Mesenchymal stem cell (in vitro differentiated cells and primary cell): ENCODE data around the gene ZYG11A.

ENCODE experiments used
- DNase-seq: peaks from one replicate; pipeline ENCODE4 v3.0.0-alpha.2; 2013
- H2AFZ ChIP-seq: one replicate; pipeline ENCODE4 v1.6.1; 2013; ENCODE audit warnings: low read depth, mild to moderate bottlenecking, control low read depth, inconsistent platforms, low read length, moderate library complexity
- H2AK5ac ChIP-seq: 2 replicates; pipeline ENCODE4 v1.6.1; 2013; ENCODE audit warnings: low read length, moderate library complexity, mild to moderate bottlenecking, inconsistent platforms; ENCODE audit not compliant: severe bottlenecking
- H2BK120ac ChIP-seq: one replicate; pipeline ENCODE4 v1.6.1; 2013; ENCODE audit warnings: low read depth, mild to moderate bottlenecking, inconsistent platforms, low read length, moderate library complexity
- H2BK12ac ChIP-seq, 2 experiments: one replicate each; pipeline ENCODE4 v1.6.1; 2013; ENCODE audit warnings: inconsistent platforms in 2 of 2, low read length in 2 of 2, mild to moderate bottlenecking in 2 of 2, moderate library complexity in 2 of 2, control low read depth in 1 of 2
- H2BK15ac ChIP-seq: one replicate; pipeline ENCODE4 v1.6.1; 2013; ENCODE audit warnings: mild to moderate bottlenecking, low read depth, inconsistent platforms; ENCODE audit not compliant: poor library complexity, severe bottlenecking
- H2BK5ac ChIP-seq: 2 replicates; pipeline ENCODE4 v1.6.1; 2013; ENCODE audit warnings: low read depth, mild to moderate bottlenecking, low read length, control low read depth, inconsistent platforms; ENCODE audit not compliant: poor library complexity, severe bottlenecking
- H3K14ac ChIP-seq, 2 experiments: one replicate each; pipeline ENCODE4 v1.6.1; 2013; ENCODE audit warnings: inconsistent platforms in 2 of 2, low read length in 2 of 2, control low read depth in 1 of 2, mild to moderate bottlenecking in 1 of 2, moderate library complexity in 1 of 2
- H3K18ac ChIP-seq, 2 experiments: one replicate each; pipeline ENCODE4 v1.6.1; 2013; ENCODE audit warnings: inconsistent platforms in 2 of 2, low read length in 2 of 2, control low read depth in 1 of 2, low read depth in 1 of 2, mild to moderate bottlenecking in 1 of 2
- H3K23ac ChIP-seq, 2 experiments: one replicate each; pipeline ENCODE4 v1.6.1; 2013; ENCODE audit warnings: inconsistent platforms in 2 of 2, low read length in 2 of 2, mild to moderate bottlenecking in 2 of 2, moderate library complexity in 2 of 2, control low read depth in 1 of 2
- H3K27ac ChIP-seq: 2 replicates; pipeline ENCODE4 v1.5.1; 2013; ENCODE audit warnings: mild to moderate bottlenecking, moderate library complexity, low read length, control low read depth, inconsistent platforms; ENCODE audit not compliant: poor library complexity, severe bottlenecking
- H3K27me3 ChIP-seq, 2 experiments: 2 replicates each; pipeline versions ENCODE4 v1.6.1 to v1.7.0; 2013; ENCODE audit warnings: low read length in 2 of 2, mild to moderate bottlenecking in 2 of 2, moderate library complexity in 2 of 2, control low read depth in 1 of 2, inconsistent platforms in 1 of 2; ENCODE audit not compliant: control insufficient read depth in 1 of 2, insufficient read depth in 1 of 2
- H3K36me3 ChIP-seq, 2 experiments: 2 replicates each; pipeline versions ENCODE4 v1.6.1 to v1.7.0; 2013; ENCODE audit warnings: low read length in 2 of 2, control low read depth in 1 of 2, inconsistent platforms in 1 of 2, low read depth in 1 of 2, mild to moderate bottlenecking in 1 of 2; ENCODE audit not compliant: insufficient read depth in 2 of 2, control insufficient read depth in 1 of 2
- H3K4ac ChIP-seq, 2 experiments: one replicate each; pipeline ENCODE4 v1.6.1; 2013; ENCODE audit warnings: inconsistent platforms in 2 of 2, low read length in 2 of 2, mild to moderate bottlenecking in 2 of 2, moderate library complexity in 2 of 2, control low read depth in 1 of 2, low read depth in 1 of 2
- H3K4me1 ChIP-seq: 2 replicates; pipeline ENCODE4 v1.6.1; 2013; ENCODE audit warnings: low read depth, low read length, control low read depth; ENCODE audit not compliant: control insufficient read depth, insufficient read depth
- H3K4me2 ChIP-seq: 2 replicates; pipeline ENCODE4 v1.6.1; 2013; ENCODE audit warnings: low read length, mild to moderate bottlenecking, inconsistent platforms; ENCODE audit not compliant: poor library complexity, severe bottlenecking
- H3K4me3 ChIP-seq, 2 experiments: 2 replicates each; pipeline versions ENCODE4 v1.5.1 to v1.7.0; 2013; ENCODE audit warnings: low read length in 2 of 2, mild to moderate bottlenecking in 2 of 2, control low read depth in 1 of 2, low read depth in 1 of 2; ENCODE audit not compliant: insufficient read depth in 1 of 2
- H3K79me1 ChIP-seq: replicated peaks from 2 replicates; pipeline ENCODE4 v1.6.1; 2013; ENCODE audit warnings: mild to moderate bottlenecking, control low read depth, low read length, inconsistent platforms; ENCODE audit not compliant: poor library complexity, severe bottlenecking
- H3K9ac ChIP-seq: 2 replicates; pipeline ENCODE4 v1.7.0; 2013; ENCODE audit warnings: mild to moderate bottlenecking, low read length, moderate library complexity
- H3K9me3 ChIP-seq: 2 replicates; pipeline ENCODE4 v1.7.0; 2013; ENCODE audit warnings: mild to moderate bottlenecking, low read length; ENCODE audit not compliant: control insufficient read depth
- H4K8ac ChIP-seq: one replicate; pipeline ENCODE4 v1.6.1; 2013; ENCODE audit warnings: inconsistent platforms, mild to moderate bottlenecking, low read length, moderate library complexity
- H4K91ac ChIP-seq: one replicate; pipeline ENCODE4 v1.6.1; 2013; ENCODE audit warnings: mild to moderate bottlenecking, low read length, inconsistent platforms
- WGBS: methylation state at CpG from one replicate; pipeline ENCODE4 v1.1.7; 2013; ENCODE audit warnings: mixed read lengths; 5-methylcytosine and 5-hydroxymethylcytosine counted together

The ZYG11A gene

GRCh38 chr1:52906135-52906603 is 63.6 kb downstream of the ZYG11A start:
- Histone ChIP-seq H2BK120ac (no peak overlapping the region), H3K27ac (no peak overlapping the region), H4K8ac (no peak overlapping the region), H3K9me3 (no peaks in the 10 kb centered on the region), H3K23ac (no peak overlapping the region), H3K4ac (no peak overlapping the region), H2AK5ac (no peak overlapping the region), H3K4me1 (peaks cover 3% of the 10 kb centered on the region), H3K14ac (no peak overlapping the region), H3K79me1 (peaks cover 4% of the 10 kb centered on the region), H2BK5ac (no peak overlapping the region), H3K4me3 (no peak overlapping the region), H4K91ac (no peak overlapping the region), H3K18ac (no peak overlapping the region), H3K4me2 (no peak overlapping the region), H3K27me3 (no peaks in the 10 kb centered on the region), H3K36me3 (peaks cover 8 to 17% of the 10 kb centered on the region in 2 experiments), H3K9ac (no peak overlapping the region), H2BK15ac (no peak overlapping the region), H2BK12ac (no peak overlapping the region), H2AFZ (no peak overlapping the region)
- no peak for DNase-seq
- WGBS: 96% methylated on average over 6 of the region's 6 CpGs

DNA sequence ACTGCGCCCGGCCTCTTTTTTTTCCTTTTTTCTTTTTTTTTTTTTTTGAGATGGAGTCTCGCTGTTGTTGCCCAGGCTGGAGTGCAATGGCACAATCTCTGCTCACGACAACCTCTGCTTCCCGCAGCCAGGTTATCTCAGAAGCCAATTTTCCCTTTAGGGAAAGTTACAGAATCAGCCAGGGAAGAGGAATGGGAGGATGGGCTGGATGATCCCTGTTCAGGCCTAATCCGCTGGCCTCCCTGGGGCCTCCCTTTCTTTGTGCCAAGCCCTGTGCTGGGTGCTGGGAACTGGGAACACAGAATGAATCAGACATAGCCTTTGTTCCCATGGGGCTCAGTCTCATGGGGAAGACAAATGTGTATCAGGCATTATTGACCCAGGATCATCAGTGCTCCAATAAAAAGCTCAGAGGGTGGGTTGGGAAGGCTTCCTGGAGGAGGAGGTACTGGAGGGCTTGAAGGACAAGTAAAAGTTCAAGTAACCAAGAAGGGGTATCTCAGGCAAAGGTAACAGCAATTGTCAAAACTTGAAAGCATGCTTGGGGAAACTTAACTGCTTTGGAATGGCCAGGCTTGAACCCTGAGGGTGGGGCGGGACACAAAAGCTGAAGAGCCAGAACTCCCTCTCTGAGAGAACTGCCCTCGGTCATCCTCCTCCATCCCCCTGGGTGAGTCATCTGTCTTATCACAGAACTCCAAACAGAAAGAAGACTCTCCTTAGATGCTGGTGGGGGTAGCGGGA is 64.7 kb downstream of the ZYG11A start:
- Histone ChIP-seq H2AFZ (no peak overlapping the region), H3K14ac (no peak overlapping the region), H3K9ac (no peak overlapping the region), H3K4me2 (no peak overlapping the region), H4K8ac (no peak overlapping the region), H2BK5ac (no peak overlapping the region), H3K4me3 (no peak overlapping the region), H2BK15ac (no peak overlapping the region), H2BK120ac (no peak overlapping the region), H3K27me3 (no peaks in the 10 kb centered on the region), H4K91ac (no peak overlapping the region), H3K4me1 (peaks cover 3% of the 10 kb centered on the region), H3K4ac (no peak overlapping the region), H3K18ac (no peak overlapping the region), H3K79me1 (peaks cover 4% of the 10 kb centered on the region), H3K23ac (no peak overlapping the region), H3K9me3 (no peaks in the 10 kb centered on the region), H3K36me3 (peaks cover 11 to 21% of the 10 kb centered on the region in 2 experiments), H3K27ac (no peak overlapping the region), H2AK5ac (no peak overlapping the region), H2BK12ac (no peak overlapping the region)
- 86% methylated on average over 9 of the region's 9 CpGs for WGBS
- DNase-seq: no peak

GRCh38 chr1:52907812-52908153 is 65.2 kb downstream of the ZYG11A start:
- no peak overlapping the region for H2BK15ac ChIP-seq
- no peak overlapping the region for H3K14ac ChIP-seq
- H3K4me2 ChIP-seq: no peak overlapping the region
- peaks cover 4% of the 10 kb centered on the region for H3K79me1 ChIP-seq
- H3K4ac ChIP-seq: no peak overlapping the region
- H4K91ac ChIP-seq: no peak overlapping the region
- H3K36me3 ChIP-seq: peaks cover 11 to 21% of the 10 kb centered on the region in 2 experiments
- peaks cover 3% of the 10 kb centered on the region for H3K4me1 ChIP-seq
- no peak overlapping the region for H2AK5ac ChIP-seq
- no peak overlapping the region for H2BK12ac ChIP-seq
- H3K23ac ChIP-seq: no peak overlapping the region
- H4K8ac ChIP-seq: no peak overlapping the region
- H3K27ac ChIP-seq: no peak overlapping the region
- no peak overlapping the region for H2BK5ac ChIP-seq
- no peak overlapping the region for H3K9ac ChIP-seq
- H3K4me3 ChIP-seq: no peak overlapping the region
- H3K27me3 ChIP-seq: no peaks in the 10 kb centered on the region
- DNase-seq: no peak
- H3K9me3 ChIP-seq: no peaks in the 10 kb centered on the region
- H2BK120ac ChIP-seq: no peak overlapping the region
- 94% methylated on average over 10 of the region's 10 CpGs for WGBS
- H2AFZ ChIP-seq: no peak overlapping the region
- no peak overlapping the region for H3K18ac ChIP-seq

DNA sequence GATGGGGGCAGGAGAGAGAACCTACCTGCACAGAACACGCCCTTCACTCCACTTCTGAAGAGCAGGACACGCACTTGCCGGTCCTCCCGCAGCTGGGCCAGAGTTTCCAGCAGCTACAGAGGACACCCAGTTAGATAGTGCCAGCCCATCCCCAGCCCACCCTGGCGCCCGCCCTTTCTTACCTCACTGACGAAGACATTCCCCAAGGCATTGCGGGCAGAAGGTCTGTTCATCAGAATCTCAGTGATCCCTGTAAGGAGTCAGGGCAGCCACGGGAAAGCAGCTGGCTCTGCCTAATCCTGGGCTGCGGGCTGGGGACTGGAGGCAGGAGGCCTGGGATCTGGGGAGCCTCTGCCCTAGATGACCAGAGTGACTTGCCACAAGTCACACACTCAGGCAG is 69.0 kb downstream of the ZYG11A start:
- Histone ChIP-seq H3K14ac (no peak overlapping the region), H2BK5ac (no peak overlapping the region), H3K23ac (no peak overlapping the region), H4K91ac (no peak overlapping the region), H2BK15ac (no peak overlapping the region), H3K27ac (no peak overlapping the region), H3K9ac (no peak overlapping the region), H2AFZ (no peak overlapping the region), H3K18ac (no peak overlapping the region), H3K4me1 (no peaks in the 10 kb centered on the region), H3K27me3 (no peaks in the 10 kb centered on the region), H3K79me1 (peaks cover 8% of the 10 kb centered on the region), H4K8ac (no peak overlapping the region), H3K36me3 (peaks cover 8 to 11% of the 10 kb centered on the region in 2 experiments), H3K9me3 (no peaks in the 10 kb centered on the region), H3K4me2 (no peak overlapping the region), H2BK12ac (no peak overlapping the region), H3K4me3 (no peak overlapping the region), H3K4ac (no peak overlapping the region), H2BK120ac (no peak overlapping the region), H2AK5ac (no peak overlapping the region)
- DNase-seq: no peak
- WGBS: 93% methylated on average over 9 of the region's 10 CpGs
